ENCODE data around the gene LSAMP. TPM values are rescaled to one million over a fixed set of nuclear protein-coding genes. Genes with fewer than 3 reads are reported as not detected.

LSAMP gene
- total RNA-seq, 1 experiment from 2014 or later, result 45.1 TPM

DNA sequence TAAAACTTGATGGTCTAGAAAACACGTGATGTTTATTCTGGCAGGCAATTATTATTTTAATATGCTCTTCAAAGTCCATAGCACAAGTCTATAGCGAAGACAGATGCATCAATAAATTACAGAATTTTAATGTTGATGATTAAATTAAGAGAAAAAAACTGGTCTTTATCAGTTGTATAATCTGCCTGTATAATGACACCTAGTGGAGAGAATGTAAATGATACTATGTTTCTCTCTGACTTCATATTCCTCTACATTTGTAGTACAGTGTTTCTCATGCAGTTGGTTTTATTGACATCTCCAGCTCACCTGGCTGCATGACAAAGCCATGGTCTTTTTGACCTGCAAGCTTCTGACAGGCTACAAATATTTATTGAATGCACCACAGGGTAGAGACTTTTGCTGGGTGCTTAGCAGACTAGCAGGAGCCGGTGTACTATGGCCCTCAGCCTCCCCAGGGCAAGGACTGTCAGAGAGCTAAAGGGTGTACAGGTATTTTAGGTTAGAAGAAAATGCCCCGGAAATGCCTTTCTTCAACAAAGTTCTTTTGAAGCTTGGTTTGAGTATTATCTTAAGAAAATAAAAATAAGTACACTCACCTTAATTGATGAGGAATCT is 532.1 kb downstream of the LSAMP start:
- in situ Hi-C loops (cut with HindIII; ENCODE audit: low sequenced_read_pairs), result no loop called here
- DNase-seq (ENCODE audit: low spot score), result no peak

DNA sequence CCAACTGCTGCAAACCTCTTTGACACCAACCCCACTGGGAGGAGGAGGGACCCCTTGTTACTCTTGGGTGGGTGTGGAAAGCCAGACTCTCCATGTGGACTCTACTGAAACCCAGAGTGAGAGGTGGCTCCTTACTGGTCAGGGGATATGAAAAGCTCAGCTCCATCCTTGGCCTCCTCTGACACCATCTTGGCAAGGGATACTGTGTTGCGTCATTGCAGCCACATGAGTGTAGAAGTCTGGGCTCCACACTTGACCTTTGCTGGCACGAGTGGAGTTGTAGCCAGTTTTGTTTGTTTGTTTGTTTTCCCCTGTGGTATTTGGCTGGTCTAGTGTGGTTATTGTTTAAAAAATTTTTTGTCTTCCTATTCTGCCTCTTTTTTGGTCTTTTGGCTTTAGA is 532.9 kb downstream of the LSAMP start:
- in situ Hi-C loops (cut with HindIII; ENCODE audit: low sequenced_read_pairs), result no loop called here
- DNase-seq (ENCODE audit: low spot score), result no peak

DNA sequence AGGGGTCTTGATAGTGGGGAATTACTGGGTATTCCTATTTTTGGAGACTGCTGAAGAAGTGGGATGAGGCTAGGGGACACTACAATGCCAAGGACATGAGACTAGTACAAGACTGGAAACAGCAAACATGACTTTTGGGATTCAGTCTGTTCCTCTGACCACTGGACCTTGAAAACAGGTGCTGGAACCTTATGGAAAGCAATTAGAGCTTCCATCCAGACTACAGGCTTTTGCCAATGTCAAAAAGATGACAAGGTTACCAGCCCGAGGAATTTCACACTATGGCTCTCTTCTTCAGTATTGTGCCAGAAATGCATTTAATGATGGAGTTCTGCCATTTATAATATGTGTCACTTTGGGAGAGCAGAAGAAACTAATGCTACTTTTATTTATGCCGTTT is 539.4 kb downstream of the LSAMP start:
- DNase-seq (ENCODE audit: low spot score), result peak; percentile 84
- in situ Hi-C loops (cut with HindIII; ENCODE audit: low sequenced_read_pairs), result no loop called here

DNA sequence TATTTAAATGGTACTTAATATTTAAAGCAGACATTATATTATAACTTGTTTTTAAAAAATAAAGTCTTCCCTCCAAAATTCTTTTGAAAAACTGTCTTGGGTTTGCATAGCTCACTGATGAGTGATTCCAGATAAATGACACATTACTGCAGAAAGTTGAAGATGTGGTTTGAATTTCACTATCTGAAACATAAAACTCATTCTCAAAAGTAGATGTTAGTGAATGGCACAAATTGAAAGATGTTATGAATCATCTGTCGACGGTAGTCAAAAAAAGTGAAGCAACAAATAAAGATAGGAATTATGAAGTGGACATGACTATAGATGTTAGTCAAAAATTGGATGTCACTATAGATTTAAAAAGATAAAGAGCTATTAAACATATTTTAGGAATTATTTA is 541.4 kb downstream of the LSAMP start:
- no peak for DNase-seq (ENCODE audit: low spot score)
- in situ Hi-C loops (cut with HindIII; ENCODE audit: low sequenced_read_pairs), result no loop called here

DNA sequence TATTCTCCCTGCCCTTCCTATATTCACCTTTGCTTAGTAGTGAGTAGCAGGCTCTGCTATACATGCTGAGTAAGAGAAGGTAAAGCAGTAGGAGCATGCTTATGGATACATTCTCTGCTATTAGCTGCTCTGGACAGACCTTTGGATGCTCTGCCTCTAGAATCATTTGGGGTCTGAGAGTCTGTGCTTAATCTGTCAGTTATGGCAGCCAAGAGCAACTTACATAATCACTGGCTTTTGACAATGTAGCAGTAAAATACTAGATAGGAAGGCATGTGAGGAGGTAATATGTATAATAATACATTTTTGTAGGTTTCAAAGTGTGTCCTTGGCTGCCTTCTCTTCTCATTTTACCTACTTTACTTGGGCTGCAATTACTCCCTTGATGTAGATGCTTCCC is 544.3 kb downstream of the LSAMP start:
- in situ Hi-C loops (cut with HindIII; ENCODE audit: low sequenced_read_pairs), result no loop called here
- DNase-seq (ENCODE audit: low spot score), result peak; percentile 51

DNA sequence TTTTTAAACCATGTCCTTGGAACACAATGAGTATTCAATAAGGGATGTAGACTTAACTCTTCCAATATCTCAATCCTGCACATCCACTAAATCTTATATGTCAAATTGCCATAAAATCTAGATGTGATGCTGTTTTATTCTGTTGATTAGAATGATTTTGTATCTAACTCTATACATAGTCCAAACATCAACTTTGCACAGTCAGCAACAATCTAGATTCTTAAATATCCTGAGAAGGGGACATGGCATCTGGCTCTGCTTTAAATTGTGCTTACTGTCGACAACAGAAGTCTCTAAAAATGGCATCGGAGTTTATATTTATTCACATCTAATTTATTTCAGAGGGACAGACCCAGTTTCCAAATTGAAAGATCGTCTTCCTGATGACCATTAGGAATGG is 545.8 kb downstream of the LSAMP start:
- in situ Hi-C loops (cut with HindIII; ENCODE audit: low sequenced_read_pairs), result no loop called here
- no peak for DNase-seq (ENCODE audit: low spot score)

DNA sequence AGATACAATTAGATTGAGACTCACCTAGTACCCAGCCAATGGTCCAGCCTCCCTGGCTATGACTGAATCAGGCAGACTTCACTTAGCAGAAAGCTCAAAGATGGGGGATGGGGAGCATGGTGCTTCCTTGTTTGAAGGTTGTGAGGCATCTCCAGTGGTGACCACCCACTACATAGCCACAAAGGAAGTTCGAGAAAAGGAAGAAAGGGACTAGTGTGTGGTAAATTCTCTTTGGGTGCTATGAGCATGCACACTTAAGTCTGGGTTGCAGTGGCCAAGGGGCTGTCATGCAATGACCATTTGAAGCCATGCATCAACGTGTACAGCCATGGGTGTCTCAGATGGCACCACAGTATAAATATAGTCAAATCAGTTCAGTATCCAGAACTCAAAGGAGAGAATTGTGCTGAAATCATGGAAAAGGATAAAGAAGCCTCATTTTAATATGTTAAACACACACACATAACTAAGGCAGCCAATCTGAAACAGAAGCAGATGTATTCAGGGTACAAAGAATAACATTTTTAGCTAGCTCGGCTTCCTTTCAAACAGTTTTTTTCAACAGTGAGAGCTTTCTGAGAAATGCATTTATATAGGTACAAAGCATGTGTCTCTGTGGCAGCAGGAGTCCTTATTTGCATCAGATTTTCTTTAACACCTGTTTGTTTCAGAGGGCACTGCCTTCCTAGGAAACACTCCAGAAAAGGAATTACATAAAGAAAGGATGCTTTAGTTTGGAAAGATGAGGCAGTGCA is 546.5 kb downstream of the LSAMP start:
- DNase-seq (ENCODE audit: low spot score), result no peak
- in situ Hi-C loops (cut with HindIII; ENCODE audit: low sequenced_read_pairs), result no loop called here

DNA sequence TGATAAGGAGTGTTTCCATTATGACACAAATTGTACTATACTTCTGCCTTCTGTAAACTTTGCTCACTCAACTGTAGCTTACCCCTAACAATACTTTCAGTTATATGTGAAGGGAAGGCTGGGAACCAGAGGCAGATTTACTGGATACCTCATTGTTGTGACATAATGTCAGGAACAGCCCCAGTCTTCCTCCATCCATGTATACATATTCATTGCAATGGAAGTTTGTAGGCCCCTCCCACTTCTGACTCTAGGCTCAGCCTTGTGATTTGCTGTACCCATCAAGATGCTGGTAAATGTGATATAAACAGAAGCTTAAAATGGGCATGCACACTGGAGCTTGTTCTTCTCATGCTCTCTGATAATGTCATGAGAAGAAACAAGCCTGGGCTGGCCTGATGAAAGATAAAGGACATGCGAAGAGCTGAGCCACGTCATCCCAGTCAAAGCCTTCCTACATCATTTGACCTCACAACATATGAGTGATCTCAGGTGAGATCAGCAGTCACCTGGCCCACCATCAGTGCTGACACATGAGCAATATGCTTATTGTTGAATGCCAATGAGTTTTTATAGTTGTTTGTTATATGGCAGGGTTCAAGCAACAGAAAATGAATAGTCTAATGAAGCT is 554.2 kb downstream of the LSAMP start:
- in situ Hi-C loops (cut with HindIII; ENCODE audit: low sequenced_read_pairs), result no loop called here
- no peak for DNase-seq (ENCODE audit: low spot score)

DNA sequence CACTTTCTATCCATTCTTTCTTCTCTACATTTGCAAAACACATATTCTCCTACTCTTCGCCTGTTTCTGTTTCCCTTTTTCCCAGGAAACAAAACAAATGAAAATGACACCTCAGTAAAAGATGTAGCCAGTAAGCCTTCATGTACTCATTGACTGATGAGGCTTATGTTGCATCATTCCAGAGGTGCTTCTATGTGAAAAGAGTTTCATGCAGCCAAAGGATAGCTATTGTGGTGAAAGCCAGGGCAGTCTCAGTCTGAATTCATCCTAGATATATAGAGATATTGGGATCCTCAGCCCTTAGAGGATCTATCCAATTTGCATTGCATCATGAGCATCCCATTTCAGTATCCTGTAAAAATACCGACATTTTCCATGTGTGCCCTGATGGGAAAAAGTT is 554.7 kb downstream of the LSAMP start:
- DNase-seq (ENCODE audit: low spot score), result no peak
- in situ Hi-C loops (cut with HindIII; ENCODE audit: low sequenced_read_pairs), result no loop called here

DNA sequence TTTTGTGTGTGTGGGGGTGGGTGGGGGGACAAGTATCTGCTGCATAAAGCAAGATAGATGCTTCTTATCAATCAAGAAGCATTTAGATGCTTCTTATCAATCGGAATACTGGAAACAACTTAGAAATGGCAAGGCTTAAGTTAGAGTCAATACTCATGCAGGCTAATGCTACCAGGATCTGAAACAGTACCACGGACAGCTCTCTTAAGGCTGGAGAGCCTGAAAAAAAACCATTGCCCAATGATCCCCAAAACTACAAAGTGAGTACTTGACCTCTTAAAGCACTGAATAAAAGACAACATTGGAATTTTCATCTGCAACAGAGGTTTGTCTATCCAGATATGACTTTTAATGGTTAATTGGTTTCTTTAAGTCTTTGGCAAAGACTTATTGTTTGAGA is 559.7 kb downstream of the LSAMP start:
- in situ Hi-C loops (cut with HindIII; ENCODE audit: low sequenced_read_pairs), result no loop called here
- DNase-seq (ENCODE audit: low spot score), result no peak

DNA sequence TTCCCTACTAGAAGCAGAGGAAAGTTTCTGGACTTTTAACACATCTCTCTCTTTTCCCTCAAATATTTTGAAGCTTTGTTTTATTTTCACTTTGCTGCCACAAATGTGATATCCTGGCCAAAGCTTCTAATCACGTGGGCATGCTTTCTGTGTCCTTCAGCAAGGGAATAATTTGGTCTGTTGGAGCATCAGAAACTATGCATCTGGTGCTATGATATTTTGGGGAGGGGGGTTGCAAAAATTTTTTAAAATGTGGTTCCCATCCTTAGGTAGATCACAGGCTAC is 567.7 kb downstream of the LSAMP start:
- DNase-seq (ENCODE audit: low spot score), result peak; percentile 56
- in situ Hi-C loops (cut with HindIII; ENCODE audit: low sequenced_read_pairs), result no loop called here

DNA sequence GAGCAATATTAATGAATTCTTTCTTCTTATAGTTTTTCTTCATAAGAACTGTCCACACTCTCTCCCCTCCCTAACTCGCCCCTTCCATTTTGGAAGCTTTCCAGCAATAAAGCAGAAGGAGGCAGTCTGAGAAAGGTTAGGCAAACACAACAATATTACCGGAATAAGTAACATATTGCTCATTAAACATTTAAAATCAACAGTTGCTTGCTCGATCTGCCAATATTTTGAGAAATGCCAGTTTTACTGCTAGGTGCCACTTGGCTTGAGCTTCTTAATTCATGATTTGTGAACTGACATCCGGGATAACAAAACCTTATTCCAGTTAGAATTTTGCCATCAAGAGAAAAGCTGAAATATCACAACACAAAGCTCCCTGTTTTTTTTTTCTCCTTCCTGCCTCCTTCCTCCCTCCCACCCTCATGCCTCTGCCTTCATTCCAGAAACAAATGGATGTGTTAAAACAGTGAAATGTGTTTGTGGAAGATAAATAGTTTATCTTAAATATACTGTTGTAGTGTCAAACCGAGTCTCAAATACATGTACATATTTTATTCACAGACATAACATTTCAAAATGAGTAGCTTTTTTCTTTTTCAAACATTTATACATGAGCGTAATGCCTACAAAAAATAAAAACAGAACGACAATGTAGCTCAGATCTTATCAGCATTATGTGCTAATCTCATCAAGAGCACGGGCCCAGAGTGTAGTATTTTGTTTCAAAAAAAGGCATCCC is 568.2 kb downstream of the LSAMP start:
- in situ Hi-C loops (cut with HindIII; ENCODE audit: low sequenced_read_pairs), result no loop called here
- peak; percentile 57 for DNase-seq (ENCODE audit: low spot score)

DNA sequence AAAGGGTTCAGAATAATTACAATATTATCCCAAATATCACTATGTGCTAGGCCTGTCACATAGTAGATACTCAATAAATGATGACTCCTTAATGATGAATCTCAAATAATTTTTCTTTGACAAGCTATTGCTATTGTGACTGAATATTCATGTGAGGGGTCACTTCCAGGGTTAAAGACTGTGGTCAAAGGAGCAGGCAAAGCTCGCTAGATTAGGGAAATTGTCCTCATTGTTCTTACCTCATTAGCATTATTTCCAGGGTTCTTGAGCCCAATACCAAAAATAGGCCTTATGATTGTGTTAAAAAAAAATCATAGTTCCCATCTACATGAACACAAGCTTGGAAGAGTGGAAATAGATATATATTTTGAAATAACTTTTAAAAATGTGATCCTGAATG is 569.8 kb downstream of the LSAMP start:
- in situ Hi-C loops (cut with HindIII; ENCODE audit: low sequenced_read_pairs), result no loop called here
- no peak for DNase-seq (ENCODE audit: low spot score)

DNA sequence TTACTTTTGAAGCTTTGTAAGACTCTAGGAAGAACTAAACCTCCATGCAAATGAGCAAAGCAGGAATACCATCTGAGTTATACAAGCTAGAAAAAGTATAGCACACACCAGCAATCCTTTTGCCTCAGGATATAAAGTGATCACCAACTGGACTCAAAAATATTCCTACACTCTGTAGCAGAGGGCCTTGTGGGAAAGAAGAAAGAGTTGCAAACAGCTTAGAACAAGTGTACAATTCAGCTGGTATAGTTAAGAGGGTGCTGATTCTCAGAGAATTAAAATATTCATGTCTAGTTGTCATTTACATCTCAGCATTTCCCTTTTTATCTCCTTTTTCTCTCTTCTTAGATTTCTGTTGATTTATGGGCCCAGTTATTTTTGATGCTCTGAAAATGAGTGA is 573.6 kb downstream of the LSAMP start:
- no peak for DNase-seq (ENCODE audit: low spot score)
- in situ Hi-C loops (cut with HindIII; ENCODE audit: low sequenced_read_pairs), result no loop called here

DNA sequence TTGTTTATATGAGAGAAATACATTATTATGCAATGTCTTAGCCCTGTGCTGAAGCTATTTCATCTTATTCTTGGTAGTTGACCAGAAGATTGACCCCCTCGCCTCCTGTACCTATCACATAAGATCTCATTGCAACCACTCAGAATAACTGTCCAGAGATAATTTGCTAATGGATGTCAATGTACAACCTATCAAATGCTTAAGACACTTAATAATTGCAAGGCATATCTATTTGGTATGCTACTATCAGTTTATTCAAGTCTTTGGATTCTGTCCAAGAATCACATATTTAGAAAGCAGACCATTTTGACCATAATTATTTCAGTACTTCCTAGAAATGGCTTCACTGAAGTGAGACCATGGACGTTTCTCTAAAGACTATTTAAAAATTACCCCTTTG is 580.4 kb downstream of the LSAMP start:
- in situ Hi-C loops (cut with HindIII; ENCODE audit: low sequenced_read_pairs), result no loop called here
- no peak for DNase-seq (ENCODE audit: low spot score)

DNA sequence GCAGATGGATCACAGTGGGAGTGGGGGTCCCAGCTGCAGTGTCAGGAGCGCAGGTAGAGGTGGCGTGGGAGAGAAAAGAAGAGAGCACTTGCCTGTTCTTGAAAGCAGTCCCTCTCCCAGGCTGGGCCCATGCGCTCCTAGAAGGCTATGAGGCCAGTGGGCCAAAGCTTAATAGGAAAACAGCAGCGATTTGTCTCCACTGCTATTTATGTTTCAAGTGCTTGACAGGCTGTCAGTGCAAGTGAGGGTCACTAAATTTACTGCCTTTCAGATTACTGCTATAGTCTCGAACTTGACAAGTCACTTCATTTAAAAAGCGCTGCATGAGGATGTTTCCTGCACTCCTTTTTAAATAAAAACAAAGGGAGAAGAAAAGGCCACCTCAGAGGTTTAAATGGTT is 582.4 kb downstream of the LSAMP start:
- no peak for DNase-seq (ENCODE audit: low spot score)

DNA sequence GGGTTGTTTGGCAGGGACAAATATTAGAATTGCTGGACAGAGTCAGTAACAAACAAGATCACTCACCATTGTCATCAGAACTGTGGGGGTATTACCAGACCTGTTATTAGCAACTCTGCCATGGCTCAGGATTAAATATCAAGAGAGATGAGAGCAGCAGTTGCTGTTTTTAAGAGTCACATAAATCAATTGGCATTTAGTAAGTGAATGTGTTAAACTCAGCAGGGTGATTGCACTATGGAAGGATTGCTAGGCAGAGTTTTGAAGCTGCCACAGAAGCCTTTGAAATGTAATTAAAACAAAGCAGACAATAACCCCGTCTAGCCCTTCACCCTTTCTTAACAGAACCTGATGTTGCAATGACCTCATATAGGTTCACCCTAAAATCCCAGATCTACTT is 583.2 kb downstream of the LSAMP start:
- in situ Hi-C loops (cut with HindIII; ENCODE audit: low sequenced_read_pairs), result no loop called here
- no peak for DNase-seq (ENCODE audit: low spot score)

More for the DNA sequence above, 582.4 kb downstream of the LSAMP start:
- in situ Hi-C loops (cut with HindIII; ENCODE audit: low sequenced_read_pairs), result no loop called here

DNA sequence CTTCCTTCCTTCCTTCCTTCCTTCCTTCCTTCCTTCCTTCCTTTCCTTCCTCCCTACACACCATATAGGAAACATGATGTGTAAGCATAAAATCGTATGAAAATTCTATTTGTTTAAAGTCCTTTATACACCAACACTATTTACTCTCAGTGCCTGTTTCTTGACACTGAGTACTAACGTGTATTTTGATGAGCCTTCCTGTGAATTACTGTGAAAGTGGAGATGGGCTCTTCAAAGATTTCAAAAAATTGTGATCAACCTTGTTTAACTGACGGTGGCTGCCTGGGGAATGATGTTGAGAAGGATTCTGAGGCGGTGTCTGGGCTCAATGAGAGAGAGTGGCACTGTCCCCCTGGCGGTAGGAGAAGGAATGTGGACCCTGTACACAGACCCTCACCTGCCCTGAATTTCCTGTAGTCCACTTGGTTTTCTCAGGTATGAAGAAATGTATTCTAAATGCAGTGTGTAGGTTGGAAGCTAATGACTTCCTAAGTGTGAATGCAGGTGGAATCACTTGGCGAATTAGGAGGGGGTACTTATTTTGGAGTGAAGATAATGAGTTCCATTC is 584.0 kb downstream of the LSAMP start:
- DNase-seq (ENCODE audit: low spot score), result no peak
- in situ Hi-C loops (cut with HindIII; ENCODE audit: low sequenced_read_pairs), result no loop called here

DNA sequence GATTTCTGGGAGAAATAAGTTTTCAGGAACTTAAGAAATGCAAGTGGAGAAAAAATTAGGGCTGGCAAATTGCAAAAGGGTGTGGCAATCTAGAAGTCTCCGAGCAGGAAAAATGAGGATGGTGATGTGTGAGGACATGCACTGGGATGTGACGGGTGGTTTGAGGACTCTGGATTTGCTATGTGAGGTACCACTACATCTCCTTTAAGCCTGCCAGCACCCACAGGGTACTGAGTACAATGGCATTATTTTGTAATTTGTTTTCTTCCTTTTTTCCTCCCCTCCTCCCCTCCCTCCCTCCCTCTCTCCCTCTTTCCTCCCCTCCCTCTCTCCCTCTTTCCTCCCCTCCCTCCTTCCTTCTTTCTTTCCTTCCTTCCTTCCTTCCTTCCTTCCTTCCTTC is 584.5 kb downstream of the LSAMP start:
- DNase-seq (ENCODE audit: low spot score), result no peak
- in situ Hi-C loops (cut with HindIII; ENCODE audit: low sequenced_read_pairs), result no loop called here

All from G401 (cell line).